ENCODE results near the gene UBXN4. TPM values are rescaled to one million over a fixed set of nuclear protein-coding genes. Genes with fewer than 3 reads are reported as not detected.

UBXN4 gene
- total RNA-seq, 1 experiment from 2014 or later, result 65.4 TPM

DNA sequence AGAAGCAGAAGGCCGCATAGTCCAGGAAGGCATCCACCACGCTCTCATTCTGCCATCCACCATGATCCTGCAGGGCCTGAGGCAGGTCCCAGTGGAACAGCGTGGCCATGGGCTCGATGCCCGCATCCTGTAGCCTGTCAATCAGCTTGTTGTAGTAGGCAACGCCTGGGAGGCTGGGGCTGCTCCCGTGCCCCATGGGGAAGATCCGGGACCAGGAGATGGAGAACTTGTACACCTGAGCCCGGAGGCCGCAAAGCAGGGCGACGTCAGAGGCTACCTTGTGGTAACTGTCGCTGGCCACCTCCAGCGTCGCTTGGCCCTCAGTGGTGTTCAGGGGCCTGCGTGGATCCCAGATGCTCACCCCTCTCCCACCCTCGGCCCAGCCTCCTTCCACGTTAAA, 75.8 kb downstream of the UBXN4 start:
- no peak overlapping the region for H4K8ac ChIP-seq (replicated peaks; ENCODE audit: insufficient read length, low read depth, low read length)
- H4K20me1 ChIP-seq (ENCODE audit: control insufficient read depth, insufficient read depth, insufficient read length), result no peaks in the 10 kb centered on the region
- no CpG with 5 or more reads among the region's 18 CpGs for WGBS (ENCODE audit: extremely low coverage, insufficient read length, low lambda C conversion rate)
- H3K27me3 ChIP-seq (ENCODE audit: insufficient read depth, low read length), result no peaks in the 10 kb centered on the region
- no peak overlapping the region for H3K27ac Mint-ChIP-seq
- TF ChIP-seq, protein P1, sequence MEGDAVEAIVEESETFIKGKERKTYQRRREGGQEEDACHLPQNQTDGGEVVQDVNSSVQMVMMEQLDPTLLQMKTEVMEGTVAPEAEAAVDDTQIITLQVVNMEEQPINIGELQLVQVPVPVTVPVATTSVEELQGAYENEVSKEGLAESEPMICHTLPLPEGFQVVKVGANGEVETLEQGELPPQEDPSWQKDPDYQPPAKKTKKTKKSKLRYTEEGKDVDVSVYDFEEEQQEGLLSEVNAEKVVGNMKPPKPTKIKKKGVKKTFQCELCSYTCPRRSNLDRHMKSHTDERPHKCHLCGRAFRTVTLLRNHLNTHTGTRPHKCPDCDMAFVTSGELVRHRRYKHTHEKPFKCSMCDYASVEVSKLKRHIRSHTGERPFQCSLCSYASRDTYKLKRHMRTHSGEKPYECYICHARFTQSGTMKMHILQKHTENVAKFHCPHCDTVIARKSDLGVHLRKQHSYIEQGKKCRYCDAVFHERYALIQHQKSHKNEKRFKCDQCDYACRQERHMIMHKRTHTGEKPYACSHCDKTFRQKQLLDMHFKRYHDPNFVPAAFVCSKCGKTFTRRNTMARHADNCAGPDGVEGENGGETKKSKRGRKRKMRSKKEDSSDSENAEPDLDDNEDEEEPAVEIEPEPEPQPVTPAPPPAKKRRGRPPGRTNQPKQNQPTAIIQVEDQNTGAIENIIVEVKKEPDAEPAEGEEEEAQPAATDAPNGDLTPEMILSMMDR (conservative IDR thresholded peaks at IDR 0.05), result no peak
- H2AK5ac ChIP-seq (ENCODE audit: insufficient read length, low read length), result no peak overlapping the region
- peaks cover 2% of the 10 kb centered on the region; the same call in 1 of the 2 replicates for H3K27me3 Mint-ChIP-seq (ENCODE audit: low read depth)
- no peaks in the 10 kb centered on the region for H3K9me3 ChIP-seq (ENCODE audit: control insufficient read depth, low read depth, low read length)
- H3K56ac ChIP-seq (ENCODE audit: insufficient read length, low read depth, low read length), result no peak overlapping the region
- H3K9ac ChIP-seq (ENCODE audit: extremely low read depth, insufficient read length, low read length), result no peak overlapping the region
- H3K23me2 ChIP-seq (ENCODE audit: insufficient read length, low read depth, low read length, poor library complexity, severe bottlenecking), result no peaks in the 10 kb centered on the region
- H3K4me2 ChIP-seq (ENCODE audit: insufficient read depth, insufficient read length, low read length), result no peak overlapping the region
- no peak overlapping the region for H2BK5ac ChIP-seq (ENCODE audit: insufficient read length, low read length)
- H3K23ac ChIP-seq (ENCODE audit: insufficient read length, low read depth, low read length), result no peak overlapping the region
- no peaks in the 10 kb centered on the region for H3K4me1 Mint-ChIP-seq
- DNase-seq, result no peak
- H2BK15ac ChIP-seq (ENCODE audit: low read depth, low read length), result no peak overlapping the region
- H3K18ac ChIP-seq (ENCODE audit: insufficient read length, low read depth, low read length), result no peak overlapping the region
- H3K36me3 Mint-ChIP-seq (ENCODE audit: insufficient read depth in 1 of 3, low read depth in 3 of 3), result no peaks in the 10 kb centered on the region
- H2BK120ac ChIP-seq (ENCODE audit: low read depth, low read length, poor library complexity, severe bottlenecking), result no peak overlapping the region
- no peaks in the 10 kb centered on the region for H3K4me1 ChIP-seq (ENCODE audit: insufficient read depth, low read length)
- no peak overlapping the region for H2AFZ ChIP-seq (ENCODE audit: low read length)
- H3K4ac ChIP-seq (ENCODE audit: low read depth, low read length), result no peak overlapping the region
- H4K5ac ChIP-seq (ENCODE audit: insufficient read length, low read depth, low read length), result no peak overlapping the region
- H3K79me2 ChIP-seq (ENCODE audit: insufficient read depth, low read length), result no peaks in the 10 kb centered on the region
- no peak overlapping the region for H4K91ac ChIP-seq (ENCODE audit: insufficient read length, low read depth, low read length)
- H3K14ac ChIP-seq (ENCODE audit: insufficient read depth, low read length), result no peak overlapping the region
- no peak overlapping the region for H3T11ph ChIP-seq (ENCODE audit: low read length)
- no peak overlapping the region for H2BK20ac ChIP-seq (ENCODE audit: low read depth, low read length, poor library complexity, severe bottlenecking)
- no peak overlapping the region for H2BK12ac ChIP-seq (ENCODE audit: insufficient read length, low read depth, low read length)
- no peak overlapping the region for H3K4me3 Mint-ChIP-seq
- H3K27ac ChIP-seq (ENCODE audit: insufficient read length, low read depth, low read length), result no peak overlapping the region
- peaks cover 3% of the 10 kb centered on the region in 2 experiments; a peak in 1 of 5 replicates for H3K9me3 Mint-ChIP-seq
- no peaks in the 10 kb centered on the region for H3K79me1 ChIP-seq (ENCODE audit: insufficient read depth, low read depth, low read length, poor library complexity, severe bottlenecking)

Data from H9 (cell line).